Stomach (tissue), 4 donors: ENCODE results near the gene FXYD7.

ENCODE experiments used
- CTCF ChIP-seq, 7 experiments: fragments of 450-650 bp in 4 of 7; fragments of 200-600 bp in 3 of 7; sonication (generic) in 3 of 7; IDR thresholded peaks; one replicate each; pipeline ENCODE4 v1.5.1; 2016 to 2019; ENCODE audit warnings: antibody characterized with exemption in 7 of 7, control low read depth in 2 of 7, mild to moderate bottlenecking in 1 of 7
- POLR2A ChIP-seq, 4 donors: fragments of 450-650 bp; IDR thresholded peaks; one replicate each; pipeline ENCODE4 v1.6.1; 2016; ENCODE audit warnings: antibody characterized with exemption in 4 of 4, control low read depth in 2 of 4, mild to moderate bottlenecking in 1 of 4, moderate library complexity in 1 of 4
- POLR2AphosphoS5 ChIP-seq, 3 donors: sonication (generic); formaldehyde crosslinking; IDR thresholded peaks; one replicate each; pipeline ENCODE4 v1.6.1; 2016; ENCODE audit warnings: antibody characterized with exemption in 3 of 3

DNA sequence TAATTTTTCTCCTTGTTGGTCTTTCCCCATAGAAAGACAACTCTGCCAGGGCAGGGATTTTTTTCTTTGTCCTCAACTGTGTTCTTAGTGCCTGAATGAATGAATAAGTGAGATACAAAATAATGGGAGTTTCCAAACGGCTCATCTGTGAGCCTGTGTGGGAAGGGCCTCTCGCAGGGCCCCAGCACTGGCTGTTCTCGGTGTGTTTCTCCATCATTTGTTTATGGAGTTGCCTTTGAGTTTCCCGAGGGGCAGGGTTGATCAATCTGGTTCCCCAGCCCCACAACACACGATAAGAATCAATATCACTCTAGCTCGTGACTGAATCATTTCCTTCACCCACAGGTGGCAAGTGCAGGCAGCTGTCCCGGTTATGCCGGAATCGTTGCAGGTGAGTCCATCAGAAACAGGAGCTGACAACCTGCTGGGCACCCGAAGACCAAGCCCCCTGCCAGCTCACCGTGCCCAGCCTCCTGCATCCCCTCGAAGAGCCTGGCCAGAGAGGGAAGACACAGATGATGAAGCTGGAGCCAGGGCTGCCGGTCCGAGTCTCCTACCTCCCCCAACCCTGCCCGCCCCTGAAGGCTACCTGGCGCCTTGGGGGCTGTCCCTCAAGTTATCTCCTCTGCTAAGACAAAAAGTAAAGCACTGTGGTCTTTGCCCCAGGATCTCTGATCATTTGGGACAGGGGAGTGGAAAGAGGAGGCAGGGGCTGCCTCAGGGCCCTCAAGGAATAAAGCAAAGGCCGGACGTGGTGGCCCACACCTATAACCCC is 26.4 kb downstream of the FXYD7 start:
- TF ChIP-seq POLR2AphosphoS5 (IDR thresholded peaks at IDR 0.05) (no peak), CTCF (IDR thresholded peaks at IDR 0.05) (no peak), POLR2A (IDR thresholded peaks at IDR 0.05) (no peak)
